Tibial nerve (tissue), 4 donors: ENCODE measurements around the gene QSOX2. TPM values are rescaled to one million over a fixed set of nuclear protein-coding genes. Genes with fewer than 3 reads are reported as not detected.

Experiments used
- DNase-seq, 2 donors: peaks; one replicate each; pipeline ENCODE4 v3.0.0-alpha.2; 2019; ENCODE audit warnings: low spot score in 2 of 2
- H3K27ac ChIP-seq, 4 donors: fragments of 200-600 bp; sonication (generic) in 3 of 4; one replicate each; pipeline ENCODE4 v1.5.1; 2017 to 2019; ENCODE audit warnings: mild to moderate bottlenecking in 1 of 4
- H3K27me3 ChIP-seq, 2 donors: fragments of 200-600 bp; sonication (generic) in 1 of 2; one replicate each; pipeline versions ENCODE4 v1.5.1 to v1.6.0; 2017 to 2019
- H3K36me3 ChIP-seq, 3 donors: fragments of 200-600 bp; sonication (generic); one replicate each; pipeline ENCODE4 v1.5.1; 2018 to 2019
- H3K4me1 ChIP-seq, 4 donors: fragments of 200-600 bp; sonication (generic) in 3 of 4; one replicate each; pipeline ENCODE4 v1.5.1; 2017 to 2019
- H3K4me3 ChIP-seq, 4 donors: fragments of 200-600 bp; sonication (generic) in 3 of 4; one replicate each; pipeline ENCODE4 v1.5.1; 2017 to 2019; ENCODE audit warnings: mild to moderate bottlenecking in 1 of 4, moderate library complexity in 1 of 4
- H3K9me3 ChIP-seq, 4 donors: fragments of 200-600 bp; sonication (generic) in 3 of 4; one replicate each; pipeline ENCODE4 v1.5.1; 2017 to 2019
- CTCF ChIP-seq, 5 experiments: fragments of 200-600 bp in 3 of 5; fragments of 450-650 bp in 2 of 5; sonication (generic) in 3 of 5; IDR thresholded peaks; one replicate each; pipeline ENCODE4 v1.5.1; 2016 to 2019; ENCODE audit warnings: antibody characterized with exemption in 5 of 5, mild to moderate bottlenecking in 3 of 5, moderate library complexity in 2 of 5
- EP300 ChIP-seq, 2 donors: sonication (generic); formaldehyde crosslinking; IDR thresholded peaks; one replicate each; pipeline ENCODE4 v1.6.1; 2017; ENCODE audit warnings: antibody characterized with exemption in 2 of 2, mild to moderate bottlenecking in 1 of 2
- POLR2A ChIP-seq, 2 donors: fragments of 450-650 bp; IDR thresholded peaks; one replicate each; pipeline ENCODE4 v1.6.1; 2017; ENCODE audit warnings: antibody characterized with exemption in 2 of 2, mild to moderate bottlenecking in 2 of 2, moderate library complexity in 2 of 2
- WGBS, 2 donors: methylation state at CpG; one replicate each; pipeline ENCODE4 v1.1.5; 2018; 5-methylcytosine and 5-hydroxymethylcytosine counted together
- total RNA-seq, 4 donors: library from RNA; depleted of rRNA; stranded (reverse); fragments of >200 nt; gene quantifications; one replicate each; pipeline ENCODE4 v1.1.0, GENCODE V29; 2016

Gene QSOX2
- total RNA-seq, result 10 to 100 TPM; 10.2 to 16.8 (median 11.8) TPM

GRCh38 chr9:136245219-136246150 lies at the start of gene QSOX2:
Gene QSOX2, minus strand, starts transcription at chr9:136245812. Its CDS starts 9 bp downstream, at chr9:136245803.
- Histone ChIP-seq H3K36me3 (no peaks in the 10 kb centered on the region), H3K27me3 (no peaks in the 10 kb centered on the region), H3K27ac (peak within 1 kb of the TSS in 3 of 4 donors; percentile 40 to 81 (median 64)), H3K9me3 (no peaks in the 10 kb centered on the region), H3K4me3 (peak within 1 kb of the TSS; percentile 63 to 97 (median 89)), H3K4me1 (peaks cover 0 to 29% (median 23%) of the 10 kb centered on the region in 4 donors)
- peak in 1 of 2 donors; percentile 39 for TF ChIP-seq EP300 (IDR thresholded peaks at IDR 0.05)
- no peak for TF ChIP-seq CTCF (IDR thresholded peaks at IDR 0.05)
- TF ChIP-seq POLR2A (IDR thresholded peaks at IDR 0.05), result peak in 1 of 2 donors; percentile 15
- WGBS, 2 donors, result 0 to 1% methylated on average over 32 to 47 of the region's 112 CpGs
- DNase-seq, result peak; percentile 72 to 81

- no peak for DNase-seq
- no peaks in the 10 kb centered on the region for H3K9me3 ChIP-seq
- H3K4me1 ChIP-seq, result no peaks in the 10 kb centered on the region
- H3K4me3 ChIP-seq, result no peak overlapping the region
- WGBS, 2 donors, result 86 to 87% methylated on average over 16 of the region's 16 CpGs
- no peaks in the 10 kb centered on the region for H3K36me3 ChIP-seq
- H3K27ac ChIP-seq, result no peak overlapping the region
- TF ChIP-seq CTCF (IDR thresholded peaks at IDR 0.05) (no peak), POLR2A (IDR thresholded peaks at IDR 0.05) (no peak), EP300 (IDR thresholded peaks at IDR 0.05) (no peak)
- H3K27me3 ChIP-seq, result peaks cover 0 to 29% of the 10 kb centered on the region in 2 donors
Observed at GRCh38 chr9:136295055-136295454, 49.4 kb upstream of the QSOX2 start.

- TF ChIP-seq EP300 (IDR thresholded peaks at IDR 0.05) (no peak), POLR2A (IDR thresholded peaks at IDR 0.05) (no peak), CTCF (IDR thresholded peaks at IDR 0.05) (no peak)
- Histone ChIP-seq H3K36me3 (no peaks in the 10 kb centered on the region), H3K4me1 (no peaks in the 10 kb centered on the region), H3K9me3 (no peaks in the 10 kb centered on the region), H3K27ac (no peak overlapping the region), H3K4me3 (no peak overlapping the region), H3K27me3 (peaks cover 0 to 31% of the 10 kb centered on the region in 2 donors)
- 59 to 60% methylated on average over 2 to 3 of the region's 5 CpGs for WGBS, 2 donors
- no peak for DNase-seq
Observed at GRCh38 chr9:136294437-136294836, 48.8 kb upstream of the QSOX2 start.

- Histone ChIP-seq H3K36me3 (no peaks in the 10 kb centered on the region), H3K9me3 (no peaks in the 10 kb centered on the region), H3K27ac (no peak overlapping the region), H3K4me1 (no peaks in the 10 kb centered on the region), H3K27me3 (peaks cover 0 to 33% of the 10 kb centered on the region in 2 donors), H3K4me3 (no peak overlapping the region)
- TF ChIP-seq POLR2A (IDR thresholded peaks at IDR 0.05) (no peak), EP300 (IDR thresholded peaks at IDR 0.05) (no peak)
- DNase-seq, result no peak
- WGBS, 2 donors, result 86% methylated on average over 14 of the region's 14 CpGs
Observed at GRCh38 chr9:136293476-136294077, 48.0 kb upstream of the QSOX2 start.

- Histone ChIP-seq H3K4me3 (no peak overlapping the region), H3K4me1 (no peaks in the 10 kb centered on the region), H3K36me3 (no peaks in the 10 kb centered on the region), H3K9me3 (no peaks in the 10 kb centered on the region), H3K27ac (no peak overlapping the region), H3K27me3 (peaks cover 0 to 40% of the 10 kb centered on the region in 2 donors)
- 81 to 86% methylated on average over 15 to 25 of the region's 34 CpGs for WGBS, 2 donors
- DNase-seq, result no peak
- no peak for TF ChIP-seq EP300 (IDR thresholded peaks at IDR 0.05)
- no peak for TF ChIP-seq POLR2A (IDR thresholded peaks at IDR 0.05)
- no peak for TF ChIP-seq CTCF (IDR thresholded peaks at IDR 0.05)
Observed at GRCh38 chr9:136292591-136293448, 47.2 kb upstream of the QSOX2 start.
